ENCODE measurements around the gene SYNGR2.

SYNGR2 gene

GRCh38 chr17:78131172-78132083 lies 37.0 kb upstream of the SYNGR2 start:
- peaks cover under 1% of the 10 kb centered on the region for H3K36me3 ChIP-seq (ENCODE audit: insufficient read depth, insufficient read length, low read length)
- peak; percentile 18 for TF ChIP-seq SUZ12 (IDR thresholded peaks at IDR 0.05; ENCODE audit: extremely low read depth, insufficient read depth, insufficient read length)
- TF ChIP-seq ZNF274 (IDR thresholded peaks at IDR 0.05; ENCODE audit: low read depth, low read length), result no peak
- H3K9ac ChIP-seq (ENCODE audit: insufficient read length, low read depth), result peak overlapping the region; percentile 50
- H3K27me3 ChIP-seq (ENCODE audit: insufficient read depth, insufficient read length), result peaks cover 37% of the 10 kb centered on the region
- peaks cover 30% of the 10 kb centered on the region for H3K4me1 ChIP-seq (ENCODE audit: insufficient read depth, insufficient read length)
- peak overlapping the region; percentile 29 for H3K4me3 ChIP-seq (ENCODE audit: insufficient read length, low read depth)
- no peak for DNase-seq (ENCODE audit: low read depth, low spot score)
- no peaks in the 10 kb centered on the region for H3K9me3 ChIP-seq (ENCODE audit: insufficient read depth, low read length)

- peaks cover 24% of the 10 kb centered on the region for H3K4me1 ChIP-seq (ENCODE audit: insufficient read depth, insufficient read length)
- DNase-seq (ENCODE audit: low read depth, low spot score), result no peak
- peaks cover 37% of the 10 kb centered on the region for H3K27me3 ChIP-seq (ENCODE audit: insufficient read depth, insufficient read length)
- H3K9me3 ChIP-seq (ENCODE audit: insufficient read depth, low read length), result no peaks in the 10 kb centered on the region
- no peaks in the 10 kb centered on the region for H3K36me3 ChIP-seq (ENCODE audit: insufficient read depth, insufficient read length, low read length)
- TF ChIP-seq SUZ12 (IDR thresholded peaks at IDR 0.05; ENCODE audit: extremely low read depth, insufficient read depth, insufficient read length), result no peak
- TF ChIP-seq YY1 (IDR thresholded peaks at IDR 0.05; ENCODE audit: insufficient read depth, insufficient read length), result no peak
- no peak for TF ChIP-seq ZNF274 (IDR thresholded peaks at IDR 0.05; ENCODE audit: low read depth, low read length)
- peak overlapping the region; percentile 50 for H3K9ac ChIP-seq (ENCODE audit: insufficient read length, low read depth)
- peak overlapping the region; percentile 29 for H3K4me3 ChIP-seq (ENCODE audit: insufficient read length, low read depth)
Observed at GRCh38 chr17:78132084-78132676, 36.2 kb upstream of the SYNGR2 start.

- Histone ChIP-seq H3K4me3 (ENCODE audit: insufficient read length, low read depth) (no peak overlapping the region), H3K9me3 (ENCODE audit: insufficient read depth, low read length) (no peaks in the 10 kb centered on the region), H3K9ac (ENCODE audit: insufficient read length, low read depth) (no peak overlapping the region), H3K36me3 (ENCODE audit: insufficient read depth, insufficient read length, low read length) (no peaks in the 10 kb centered on the region), H3K27me3 (ENCODE audit: insufficient read depth, insufficient read length) (peaks cover 37% of the 10 kb centered on the region), H3K4me1 (ENCODE audit: insufficient read depth, insufficient read length) (peaks cover 25% of the 10 kb centered on the region)
- TF ChIP-seq SUZ12 (IDR thresholded peaks at IDR 0.05; ENCODE audit: extremely low read depth, insufficient read depth, insufficient read length) (no peak), ZNF274 (IDR thresholded peaks at IDR 0.05; ENCODE audit: low read depth, low read length) (no peak), YY1 (IDR thresholded peaks at IDR 0.05; ENCODE audit: insufficient read depth, insufficient read length) (no peak)
- no peak for DNase-seq (ENCODE audit: low read depth, low spot score)
Observed at GRCh38 chr17:78132767-78133178, 35.6 kb upstream of the SYNGR2 start.

DNA sequence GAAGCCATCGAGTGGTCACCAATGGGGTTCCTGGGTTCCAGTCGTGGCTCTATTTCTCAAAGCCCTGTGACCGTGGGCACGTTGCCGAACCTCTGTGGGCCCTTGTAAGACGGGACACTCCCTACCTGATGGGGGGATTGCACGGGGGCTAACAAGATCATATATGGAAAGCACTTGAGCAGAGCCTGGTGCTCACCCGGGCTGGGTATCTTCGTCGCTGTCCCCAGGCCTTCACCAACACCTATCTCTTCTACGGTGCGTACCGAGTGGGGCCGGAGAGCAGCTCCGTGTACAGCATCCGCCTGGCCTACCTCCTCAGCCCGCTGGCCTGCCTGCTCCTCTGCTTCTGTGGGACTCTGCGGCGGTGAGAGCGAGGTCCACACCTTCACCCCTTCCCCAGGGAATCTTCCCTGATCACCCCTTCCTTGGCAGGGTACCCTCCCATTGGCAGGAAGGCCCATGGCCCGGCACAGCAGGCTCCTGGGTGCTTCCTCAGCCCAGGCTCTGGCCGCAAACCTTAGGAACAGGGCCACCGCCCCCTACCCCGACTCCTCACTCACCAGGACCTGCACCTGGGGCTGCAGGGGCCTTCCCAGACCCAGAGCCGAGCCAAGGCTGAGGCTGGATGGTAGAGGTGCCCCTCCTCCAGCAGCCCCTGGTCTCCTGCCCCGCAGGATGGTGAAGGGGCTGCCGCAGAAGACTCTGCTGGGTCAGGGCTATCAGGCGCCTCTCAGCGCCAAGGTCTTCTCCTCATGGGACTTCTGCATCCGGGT lies 35.0 kb upstream of the SYNGR2 start:
- H3K27me3 ChIP-seq (ENCODE audit: insufficient read depth, insufficient read length), result peaks cover 37% of the 10 kb centered on the region
- TF ChIP-seq SUZ12 (IDR thresholded peaks at IDR 0.05; ENCODE audit: extremely low read depth, insufficient read depth, insufficient read length), result no peak
- no peak for TF ChIP-seq ZNF274 (IDR thresholded peaks at IDR 0.05; ENCODE audit: low read depth, low read length)
- TF ChIP-seq YY1 (IDR thresholded peaks at IDR 0.05; ENCODE audit: insufficient read depth, insufficient read length), result no peak
- DNase-seq (ENCODE audit: low read depth, low spot score), result no peak
- H3K4me3 ChIP-seq (ENCODE audit: insufficient read length, low read depth), result no peak overlapping the region
- H3K9ac ChIP-seq (ENCODE audit: insufficient read length, low read depth), result no peak overlapping the region
- peaks cover 29% of the 10 kb centered on the region for H3K4me1 ChIP-seq (ENCODE audit: insufficient read depth, insufficient read length)
- no peaks in the 10 kb centered on the region for H3K9me3 ChIP-seq (ENCODE audit: insufficient read depth, low read length)
- H3K36me3 ChIP-seq (ENCODE audit: insufficient read depth, insufficient read length, low read length), result no peaks in the 10 kb centered on the region

DNA sequence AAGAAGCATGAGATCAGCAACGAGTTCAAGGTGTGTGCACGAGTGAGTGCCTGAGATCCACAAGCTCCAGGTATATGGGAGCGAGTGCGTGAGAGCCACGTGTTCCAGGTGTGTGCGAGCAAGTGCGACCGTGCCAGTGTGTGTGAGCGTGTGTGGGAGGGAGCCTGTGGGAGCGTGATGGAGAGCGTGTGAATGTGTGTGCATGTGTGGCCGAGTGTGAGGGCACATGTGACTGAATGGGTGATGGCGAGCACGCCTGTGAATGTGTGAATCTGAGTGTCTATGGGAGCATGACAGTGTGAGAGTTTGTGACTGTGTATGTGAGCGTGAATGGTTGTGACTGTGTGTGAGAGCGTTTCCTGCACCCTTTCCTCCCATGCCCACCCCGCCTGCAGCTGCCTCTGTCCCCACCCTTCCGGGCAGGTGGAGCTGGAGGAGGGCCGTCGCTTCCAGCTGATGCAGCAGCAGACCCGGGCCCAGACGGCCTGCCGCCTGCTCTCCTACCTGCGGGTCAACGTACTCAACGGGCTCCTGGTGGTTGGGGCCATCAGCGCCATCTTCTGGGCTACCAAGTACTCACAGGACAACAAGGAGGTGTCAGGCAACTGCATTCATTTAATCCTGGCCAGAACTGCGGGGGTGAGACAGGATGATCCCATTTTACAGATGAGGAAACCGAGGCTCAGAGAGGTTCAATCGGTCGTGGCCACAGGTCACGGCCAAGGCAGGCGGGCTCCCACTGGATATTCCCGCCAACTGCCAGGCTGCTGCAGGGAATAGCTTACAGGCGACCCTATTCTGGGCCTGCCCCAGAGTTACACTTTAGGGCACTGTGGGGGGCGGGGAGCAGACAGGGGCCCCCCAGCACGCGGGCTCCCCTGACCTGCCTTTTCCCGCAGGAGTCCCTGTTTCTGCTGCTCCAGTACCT lies 34.1 kb upstream of the SYNGR2 start:
- Histone ChIP-seq H3K36me3 (ENCODE audit: insufficient read depth, insufficient read length, low read length) (no peaks in the 10 kb centered on the region), H3K27me3 (ENCODE audit: insufficient read depth, insufficient read length) (peaks cover 37% of the 10 kb centered on the region), H3K4me1 (ENCODE audit: insufficient read depth, insufficient read length) (peaks cover 29% of the 10 kb centered on the region), H3K4me3 (ENCODE audit: insufficient read length, low read depth) (no peak overlapping the region), H3K9ac (ENCODE audit: insufficient read length, low read depth) (no peak overlapping the region), H3K9me3 (ENCODE audit: insufficient read depth, low read length) (no peaks in the 10 kb centered on the region)
- no peak for TF ChIP-seq SUZ12 (IDR thresholded peaks at IDR 0.05; ENCODE audit: extremely low read depth, insufficient read depth, insufficient read length)
- TF ChIP-seq YY1 (IDR thresholded peaks at IDR 0.05; ENCODE audit: insufficient read depth, insufficient read length), result no peak
- no peak for TF ChIP-seq ZNF274 (IDR thresholded peaks at IDR 0.05; ENCODE audit: low read depth, low read length)
- DNase-seq (ENCODE audit: low read depth, low spot score), result peak; percentile 71

DNA sequence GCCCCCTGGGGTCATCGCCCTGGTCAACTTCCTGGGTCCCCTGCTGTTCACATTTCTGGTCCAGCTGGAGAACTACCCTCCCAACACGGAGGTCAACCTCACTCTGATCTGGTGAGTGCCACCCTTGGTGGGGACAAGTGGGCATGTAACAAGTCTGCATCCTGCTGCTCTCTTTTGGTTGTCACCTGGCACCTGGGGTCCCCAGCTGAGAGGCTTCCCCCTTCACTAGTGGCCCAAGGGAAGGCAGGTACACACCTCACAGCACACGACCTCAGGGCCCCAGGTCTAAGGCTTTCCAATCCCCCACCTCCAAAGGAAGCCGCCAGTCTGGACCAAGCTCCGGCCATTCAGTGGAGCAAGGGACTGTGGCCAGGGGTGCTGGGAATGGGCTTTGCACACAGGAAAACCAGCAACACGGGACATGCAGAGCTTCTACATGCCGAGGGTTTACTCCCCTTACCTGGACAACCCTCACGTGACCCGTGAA lies 33.4 kb upstream of the SYNGR2 start:
- H3K4me1 ChIP-seq (ENCODE audit: insufficient read depth, insufficient read length), result peaks cover 26% of the 10 kb centered on the region
- TF ChIP-seq YY1 (IDR thresholded peaks at IDR 0.05; ENCODE audit: insufficient read depth, insufficient read length) (no peak), ZNF274 (IDR thresholded peaks at IDR 0.05; ENCODE audit: low read depth, low read length) (no peak), SUZ12 (IDR thresholded peaks at IDR 0.05; ENCODE audit: extremely low read depth, insufficient read depth, insufficient read length) (no peak)
- H3K36me3 ChIP-seq (ENCODE audit: insufficient read depth, insufficient read length, low read length), result no peaks in the 10 kb centered on the region
- DNase-seq (ENCODE audit: low read depth, low spot score), result no peak
- H3K9me3 ChIP-seq (ENCODE audit: insufficient read depth, low read length), result no peaks in the 10 kb centered on the region
- no peak overlapping the region for H3K4me3 ChIP-seq (ENCODE audit: insufficient read length, low read depth)
- H3K9ac ChIP-seq (ENCODE audit: insufficient read length, low read depth), result no peak overlapping the region
- peaks cover 37% of the 10 kb centered on the region for H3K27me3 ChIP-seq (ENCODE audit: insufficient read depth, insufficient read length)

Measured in NT2/D1 (cell line).